Vagina (tissue), 2 donors: ENCODE results near the gene LAIR1. TPM values are rescaled to one million over a fixed set of nuclear protein-coding genes. Genes with fewer than 3 reads are reported as not detected.
"Not testable (repeated sequence)": the region's sequence is repeated elsewhere in the genome, so short reads cannot be mapped to it uniquely, and the experiment has no call there.

Source experiments
- DNase-seq, 2 donors: peaks; one replicate each; pipeline ENCODE4 v3.0.0-alpha.2; 2017; ENCODE audit errors: extremely low spot score in 2 of 2
- H3K27ac ChIP-seq: fragments of 200-600 bp; sonication (generic); one replicate; pipeline ENCODE4 v1.5.1; 2019
- H3K27me3 ChIP-seq: fragments of 200-600 bp; sonication (generic); one replicate; pipeline ENCODE4 v1.5.1; 2019
- H3K36me3 ChIP-seq, 2 donors: fragments of 200-600 bp; sonication (generic); one replicate each; pipeline ENCODE4 v1.5.1; 2017 to 2019
- H3K4me1 ChIP-seq: fragments of 200-600 bp; sonication (generic); one replicate; pipeline ENCODE4 v1.5.1; 2019
- H3K4me3 ChIP-seq, 2 donors: fragments of 200-600 bp; sonication (generic); 1 replicate in 1 of 2; 2 replicates in 1 of 2; pipeline ENCODE4 v1.5.1; 2016 to 2019
- H3K9me3 ChIP-seq: fragments of 200-600 bp; sonication (generic); one replicate; pipeline ENCODE4 v1.5.1; 2019
- POLR2A ChIP-seq, 2 donors: fragments of 450-650 bp; IDR thresholded peaks; one replicate each; pipeline ENCODE4 v1.6.1; 2017; ENCODE audit warnings: antibody characterized with exemption in 2 of 2, mild to moderate bottlenecking in 2 of 2, moderate library complexity in 2 of 2
- POLR2AphosphoS5 ChIP-seq, 2 donors: sonication (generic); formaldehyde crosslinking; IDR thresholded peaks; one replicate each; pipeline ENCODE4 v1.9.0; 2017; ENCODE audit warnings: antibody characterized with exemption in 2 of 2, mild to moderate bottlenecking in 2 of 2, low read depth in 1 of 2; ENCODE audit not compliant: insufficient read depth in 1 of 2
- intact Hi-C: fragments of 100-400 bp; cut with DNase I; formaldehyde crosslinking; loops from one replicate; pipeline ENCODE4 v1.15.1; 2023
- total RNA-seq: library from RNA; depleted of rRNA; stranded (reverse); fragments of >200 nt; gene quantifications from one replicate; pipeline ENCODE4 v1.2.3, GENCODE V29; 2016
- TF ChIP-seq, protein P1 (sequence below), 3 experiments: fragments of 450-650 bp in 2 of 3; fragments of 200-600 bp in 1 of 3; sonication (generic) in 1 of 3; IDR thresholded peaks; one replicate each; pipeline ENCODE4 v1.5.1; 2017 to 2019; ENCODE audit warnings: antibody characterized with exemption in 3 of 3, mild to moderate bottlenecking in 2 of 3, moderate library complexity in 2 of 3

The LAIR1 gene
- total RNA-seq, 1 donor from 2014 or later, result 8.8 TPM

DNA sequence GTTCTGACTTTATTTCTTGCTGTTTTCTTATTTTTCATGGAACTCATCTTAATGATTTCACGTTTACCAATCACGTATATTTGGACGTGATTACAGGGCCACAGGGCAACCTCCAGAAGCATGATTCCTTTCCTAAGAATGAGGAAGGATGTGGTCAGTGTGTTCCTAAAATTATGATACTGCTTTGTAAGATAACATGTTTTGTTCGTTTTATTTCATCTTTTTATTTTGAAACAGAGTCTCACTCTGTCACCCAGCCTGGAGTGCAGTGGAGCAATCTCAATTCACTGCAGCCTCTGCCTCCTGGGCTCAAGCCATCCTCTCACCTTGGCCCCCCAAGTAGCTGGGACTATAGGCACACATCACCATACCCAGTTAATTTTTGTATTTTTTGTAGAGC is 24.8 kb upstream of the LAIR1 start:
- H3K27ac ChIP-seq, result no peak overlapping the region
- intact Hi-C loops, result no loop called here

DNA sequence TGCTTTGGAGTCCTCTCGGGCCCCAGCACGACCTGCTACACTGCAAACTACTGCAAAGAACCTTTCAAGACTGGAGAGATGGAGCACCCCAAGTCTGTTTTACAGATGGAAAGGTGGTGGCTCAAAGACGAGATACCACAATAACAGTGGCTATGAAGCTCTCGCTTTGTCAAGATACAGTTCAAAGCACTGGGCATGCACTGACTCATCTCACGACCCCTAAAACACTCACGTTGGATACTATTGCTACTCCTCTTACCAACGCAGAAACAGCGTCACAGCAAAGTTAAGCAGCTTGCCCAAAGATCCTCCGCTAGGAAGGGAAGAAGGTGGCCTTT is 24.0 kb upstream of the LAIR1 start:
- Histone ChIP-seq H3K4me3 (peak overlapping the region; percentile 15 to 24), H3K36me3 (no peaks in the 10 kb centered on the region), H3K4me1 (peaks cover 8% of the 10 kb centered on the region), H3K9me3 (no peaks in the 10 kb centered on the region), H3K27me3 (no peaks in the 10 kb centered on the region), H3K27ac (no peak overlapping the region)
- no peak for DNase-seq
- intact Hi-C loops, result no loop called here
- TF ChIP-seq POLR2AphosphoS5 (IDR thresholded peaks at IDR 0.05; ENCODE audit: insufficient read depth in 1 of 2, low read depth in 1 of 2) (no peak), POLR2A (IDR thresholded peaks at IDR 0.05) (no peak)

More for the DNA sequence above, 24.8 kb upstream of the LAIR1 start:
- no peaks in the 10 kb centered on the region for H3K27me3 ChIP-seq
- no peak for DNase-seq
- TF ChIP-seq POLR2AphosphoS5 (IDR thresholded peaks at IDR 0.05; ENCODE audit: insufficient read depth in 1 of 2, low read depth in 1 of 2) (no peak), POLR2A (IDR thresholded peaks at IDR 0.05) (no peak)
- TF ChIP-seq, protein P1, sequence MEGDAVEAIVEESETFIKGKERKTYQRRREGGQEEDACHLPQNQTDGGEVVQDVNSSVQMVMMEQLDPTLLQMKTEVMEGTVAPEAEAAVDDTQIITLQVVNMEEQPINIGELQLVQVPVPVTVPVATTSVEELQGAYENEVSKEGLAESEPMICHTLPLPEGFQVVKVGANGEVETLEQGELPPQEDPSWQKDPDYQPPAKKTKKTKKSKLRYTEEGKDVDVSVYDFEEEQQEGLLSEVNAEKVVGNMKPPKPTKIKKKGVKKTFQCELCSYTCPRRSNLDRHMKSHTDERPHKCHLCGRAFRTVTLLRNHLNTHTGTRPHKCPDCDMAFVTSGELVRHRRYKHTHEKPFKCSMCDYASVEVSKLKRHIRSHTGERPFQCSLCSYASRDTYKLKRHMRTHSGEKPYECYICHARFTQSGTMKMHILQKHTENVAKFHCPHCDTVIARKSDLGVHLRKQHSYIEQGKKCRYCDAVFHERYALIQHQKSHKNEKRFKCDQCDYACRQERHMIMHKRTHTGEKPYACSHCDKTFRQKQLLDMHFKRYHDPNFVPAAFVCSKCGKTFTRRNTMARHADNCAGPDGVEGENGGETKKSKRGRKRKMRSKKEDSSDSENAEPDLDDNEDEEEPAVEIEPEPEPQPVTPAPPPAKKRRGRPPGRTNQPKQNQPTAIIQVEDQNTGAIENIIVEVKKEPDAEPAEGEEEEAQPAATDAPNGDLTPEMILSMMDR (IDR thresholded peaks at IDR 0.05), result no peak
- peaks cover 8% of the 10 kb centered on the region for H3K4me1 ChIP-seq
- no peaks in the 10 kb centered on the region for H3K36me3 ChIP-seq
- H3K9me3 ChIP-seq, result no peaks in the 10 kb centered on the region
- no peak overlapping the region for H3K4me3 ChIP-seq

DNA sequence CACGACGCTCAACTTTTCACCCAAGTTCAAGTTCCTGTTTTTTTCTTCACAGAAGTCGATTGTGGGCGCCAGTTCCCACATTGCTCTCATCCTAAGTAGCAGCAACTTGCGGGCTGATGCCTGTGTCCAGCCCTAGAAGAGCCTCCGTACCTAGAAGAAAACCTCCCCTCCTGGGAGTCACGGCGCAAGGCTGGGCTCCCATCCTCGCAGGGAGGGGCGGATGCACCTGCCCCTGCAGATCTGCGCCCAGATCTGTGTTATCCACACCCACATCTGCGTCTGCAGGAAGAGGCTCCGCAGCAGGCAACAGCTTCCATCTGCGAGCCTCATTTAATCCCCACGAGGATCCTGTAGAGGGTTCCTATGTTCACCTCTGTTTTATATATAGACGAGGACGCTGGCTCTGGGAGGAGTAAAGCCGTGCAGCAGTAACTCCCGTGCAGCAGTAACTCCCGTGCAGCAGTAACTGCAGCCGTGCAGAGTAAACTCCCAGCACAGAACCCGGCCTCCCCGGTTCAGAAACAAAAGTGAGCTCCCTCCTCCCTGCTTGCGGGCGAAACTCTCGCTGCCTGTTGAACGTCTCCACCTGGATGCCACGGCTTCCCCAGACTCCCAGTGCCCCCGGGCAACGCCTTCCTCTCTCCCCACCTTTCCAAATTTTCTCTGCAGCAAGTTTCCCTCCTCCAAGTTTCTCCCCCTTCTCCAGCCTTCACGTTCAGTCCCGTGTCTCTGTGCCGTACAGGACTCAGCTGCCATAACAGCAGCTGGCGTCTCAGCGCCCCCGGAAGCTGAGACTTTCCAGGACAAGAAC is 23.5 kb upstream of the LAIR1 start:
- intact Hi-C loops, result no loop called here
- no peak for DNase-seq
- Histone ChIP-seq H3K27ac (no peak overlapping the region), H3K27me3 (no peaks in the 10 kb centered on the region), H3K4me1 (peaks cover 8% of the 10 kb centered on the region), H3K4me3 (peak overlapping the region; percentile 15 to 24), H3K9me3 (no peaks in the 10 kb centered on the region), H3K36me3 (no peaks in the 10 kb centered on the region)
- TF ChIP-seq POLR2A (IDR thresholded peaks at IDR 0.05), result no peak
- TF ChIP-seq, protein P1 (IDR thresholded peaks at IDR 0.05), result no peak
- TF ChIP-seq POLR2AphosphoS5 (IDR thresholded peaks at IDR 0.05; ENCODE audit: insufficient read depth in 1 of 2, low read depth in 1 of 2), result no peak

DNA sequence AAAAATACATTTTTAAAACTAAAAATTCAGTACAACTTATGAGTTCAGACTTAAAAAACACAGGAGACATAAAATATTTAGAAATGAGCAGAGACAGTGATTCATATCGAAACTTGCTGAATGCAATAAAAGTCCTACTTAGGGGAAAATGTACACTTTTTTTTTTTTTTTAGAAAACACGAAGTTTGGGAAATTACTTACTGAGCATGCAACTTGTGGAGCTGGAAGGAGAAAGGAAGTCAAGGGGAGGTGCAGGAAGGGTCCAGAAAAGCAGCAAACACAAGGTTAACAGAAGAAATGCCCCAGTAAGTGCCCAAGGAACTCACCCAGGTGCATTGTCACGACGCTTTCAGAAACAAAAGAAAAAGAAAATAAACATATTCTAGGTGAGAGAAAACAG is 18.6 kb upstream of the LAIR1 start:
- no peak for DNase-seq
- H3K4me3 ChIP-seq, result no peak overlapping the region
- TF ChIP-seq POLR2A (IDR thresholded peaks at IDR 0.05), result no peak
- TF ChIP-seq POLR2AphosphoS5 (IDR thresholded peaks at IDR 0.05; ENCODE audit: insufficient read depth in 1 of 2, low read depth in 1 of 2), result no peak
- TF ChIP-seq, protein P1 (IDR thresholded peaks at IDR 0.05), result no peak
- no peaks in the 10 kb centered on the region for H3K27me3 ChIP-seq
- intact Hi-C loops, result no loop called here
- no peaks in the 10 kb centered on the region for H3K36me3 ChIP-seq
- peaks cover 2% of the 10 kb centered on the region for H3K4me1 ChIP-seq
- H3K27ac ChIP-seq, result no peak overlapping the region
- no peaks in the 10 kb centered on the region for H3K9me3 ChIP-seq

DNA sequence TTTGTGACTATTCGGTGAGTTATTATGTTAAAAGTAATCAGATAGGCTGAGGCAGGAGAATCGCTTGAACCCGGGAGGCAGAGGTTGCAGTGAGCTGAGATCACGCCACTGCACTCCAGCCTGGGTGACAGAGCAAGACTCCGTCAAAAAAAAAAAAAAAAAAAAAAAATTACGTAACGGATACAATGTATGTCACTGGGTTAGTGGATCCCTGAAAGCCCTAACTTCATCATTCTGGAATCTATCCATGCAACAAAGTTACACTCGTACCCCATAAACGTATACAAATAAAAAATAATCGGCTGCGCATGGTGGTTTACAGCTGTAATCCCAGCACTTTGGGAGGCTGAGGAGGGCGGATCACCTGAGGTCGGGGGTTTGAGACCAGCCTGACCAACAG is 17.3 kb upstream of the LAIR1 start:
- DNase-seq, H3K27ac ChIP-seq: not testable (repeated sequence)

DNA sequence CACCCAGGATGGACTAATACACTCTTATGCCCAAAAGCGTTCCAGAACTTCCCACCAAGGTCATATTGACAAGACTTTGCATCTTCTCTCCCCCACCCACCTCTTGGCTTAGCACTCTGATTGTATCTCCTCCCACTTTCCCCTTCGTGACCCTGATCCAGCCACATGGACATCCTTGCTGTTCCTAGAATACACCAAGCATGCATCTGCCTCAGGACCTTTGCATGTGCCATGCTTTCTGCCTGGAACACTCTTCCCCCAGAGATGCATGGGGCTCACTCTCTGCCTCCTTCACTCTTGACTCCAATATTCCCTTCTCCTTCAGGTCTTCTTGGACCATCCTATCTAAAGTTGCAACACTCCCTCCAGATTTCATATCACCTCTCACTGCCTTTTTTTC is 16.2 kb upstream of the LAIR1 start:
- Histone ChIP-seq H3K9me3 (no peaks in the 10 kb centered on the region), H3K36me3 (no peaks in the 10 kb centered on the region), H3K27ac (no peak overlapping the region), H3K27me3 (no peaks in the 10 kb centered on the region), H3K4me1 (no peaks in the 10 kb centered on the region), H3K4me3 (no peak overlapping the region)
- DNase-seq, result no peak
- no peak for TF ChIP-seq POLR2AphosphoS5 (IDR thresholded peaks at IDR 0.05; ENCODE audit: insufficient read depth in 1 of 2, low read depth in 1 of 2)
- no peak for TF ChIP-seq POLR2A (IDR thresholded peaks at IDR 0.05)
- TF ChIP-seq, protein P1 (IDR thresholded peaks at IDR 0.05), result no peak
- intact Hi-C loops, result no loop called here

More for the DNA sequence above, 17.3 kb upstream of the LAIR1 start:
- H3K4me1 ChIP-seq, H3K4me3 ChIP-seq, H3K36me3 ChIP-seq, intact Hi-C loops, H3K27me3 ChIP-seq, H3K9me3 ChIP-seq: not testable (repeated sequence)
